GM19455 (cell line): ENCODE measurements around the gene BCL7A.
A peak's percentile ranks its signal among the peaks of the same experiment; 100 is the strongest.

ENCODE experiments used
- ATAC-seq: cut with Tn5 transposase; IDR thresholded peaks from one replicate; pipeline ENCODE4 v1.9.1; 2021; ENCODE audit not compliant: unreplicated experiment

The BCL7A gene

GRCh38 chr12:122073815-122074214 lies 52.1 kb downstream of the BCL7A start:
- ATAC-seq: no peak

DNA sequence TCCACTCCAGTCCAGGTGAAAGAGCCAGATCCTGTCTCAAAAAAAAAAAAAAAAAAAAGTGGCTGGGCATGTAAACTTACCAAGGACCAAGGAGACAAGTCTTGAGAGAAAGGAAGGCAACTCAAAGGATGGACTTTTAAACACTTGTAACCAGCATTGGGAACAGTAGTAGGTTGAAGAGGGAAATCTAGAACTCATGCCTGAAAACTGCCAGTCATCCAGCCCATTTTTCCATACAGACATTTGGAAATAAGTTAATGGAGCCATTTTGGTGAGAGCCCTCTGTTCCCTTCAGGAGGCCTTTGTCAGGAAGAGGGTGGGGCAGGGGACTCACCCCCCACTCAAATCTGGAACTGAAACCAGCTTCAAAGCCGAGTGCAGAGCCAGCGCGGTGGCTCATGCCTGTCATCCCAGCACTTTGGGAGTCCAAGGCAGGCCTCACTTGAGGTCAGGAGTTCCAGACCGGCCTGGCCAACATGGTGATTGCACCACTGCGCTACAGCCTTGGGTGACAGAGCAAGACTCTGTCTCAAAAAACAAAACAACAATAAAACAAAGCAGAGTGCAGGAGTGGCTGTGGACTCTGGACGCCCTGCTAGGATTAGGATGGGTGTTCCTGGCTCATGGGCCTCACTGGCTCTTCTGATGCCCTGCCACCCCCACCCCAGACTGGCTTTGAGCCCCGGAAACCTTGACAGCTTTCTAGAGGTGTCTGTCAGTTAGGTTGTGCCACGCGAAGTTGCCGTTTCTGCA lies 55.2 kb downstream of the BCL7A start:
- no peak for ATAC-seq

DNA sequence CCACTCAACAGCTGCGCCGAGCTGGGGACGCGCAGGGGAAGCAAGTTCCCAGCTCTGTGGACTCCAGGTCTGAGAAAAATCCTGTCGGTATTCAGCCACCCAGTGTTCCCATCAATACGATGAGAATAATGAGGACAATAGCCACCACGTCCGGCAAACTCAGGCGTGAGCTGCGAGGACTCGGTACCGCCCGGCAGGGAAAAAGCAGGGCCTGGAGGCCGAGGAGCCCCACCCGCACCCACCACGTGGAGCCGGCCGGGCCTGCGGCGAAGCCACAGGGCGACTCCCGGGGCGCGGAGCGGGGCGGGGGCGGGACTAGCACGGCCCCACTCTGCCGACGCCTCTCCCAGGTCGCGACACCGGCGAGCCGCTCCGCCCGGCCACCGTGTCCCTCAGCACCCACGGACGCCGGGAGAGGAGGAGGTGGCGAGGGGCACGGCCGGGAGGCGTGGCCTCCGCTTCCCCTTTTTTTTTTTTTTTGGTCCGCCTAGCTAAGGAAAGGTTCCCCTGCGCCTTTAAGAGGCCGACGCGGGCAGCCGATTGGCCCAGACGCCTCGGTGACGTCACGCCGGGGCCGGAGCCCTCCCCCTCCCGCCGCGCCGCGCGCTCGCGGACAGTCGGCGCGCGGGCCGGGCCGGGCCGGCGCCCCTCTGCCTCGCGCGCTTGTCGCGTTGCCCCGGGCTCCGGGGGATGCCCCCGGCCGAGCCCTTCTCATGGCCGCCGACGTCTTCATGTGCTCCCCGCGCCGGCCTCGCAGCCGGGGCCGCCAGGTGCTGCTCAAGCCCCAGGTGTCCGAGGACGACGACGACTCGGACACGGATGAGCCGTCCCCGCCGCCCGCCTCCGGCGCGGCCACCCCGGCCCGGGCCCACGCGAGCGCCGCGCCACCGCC lies 56.7 kb downstream of the BCL7A start, which contains the start of gene MLXIP:
Gene MLXIP, plus strand, starts transcription at position 616 of the 892 bp plus-strand sequence. Its CDS starts 98 bp downstream, at position 714.
- ATAC-seq: peak; percentile 72

DNA sequence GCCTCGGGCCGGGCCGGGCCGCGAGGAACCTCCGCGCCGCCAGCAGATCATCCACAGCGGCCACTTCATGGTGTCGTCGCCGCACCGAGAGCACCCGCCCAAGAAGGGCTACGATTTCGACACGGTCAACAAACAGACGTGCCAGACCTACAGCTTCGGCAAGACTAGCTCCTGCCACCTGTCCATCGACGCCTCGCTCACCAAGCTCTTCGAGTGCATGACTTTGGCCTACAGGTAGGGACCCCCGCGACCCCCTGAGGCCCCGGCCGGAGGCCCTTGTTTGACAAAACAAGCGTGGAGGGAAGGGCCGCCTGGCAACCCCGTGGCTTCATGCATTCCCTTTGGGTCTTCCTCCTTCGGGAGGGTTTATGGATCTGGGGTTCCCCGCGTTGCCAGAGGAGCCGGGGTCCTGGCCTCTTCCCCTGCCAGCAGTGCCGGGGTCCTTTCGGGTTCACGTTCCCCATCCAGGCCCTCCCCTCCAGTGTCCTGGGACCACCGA lies 57.4 kb downstream of the BCL7A start:
- peak; percentile 29 for ATAC-seq

GRCh38 chr12:122079532-122080081 lies 57.9 kb downstream of the BCL7A start:
- no peak for ATAC-seq

DNA sequence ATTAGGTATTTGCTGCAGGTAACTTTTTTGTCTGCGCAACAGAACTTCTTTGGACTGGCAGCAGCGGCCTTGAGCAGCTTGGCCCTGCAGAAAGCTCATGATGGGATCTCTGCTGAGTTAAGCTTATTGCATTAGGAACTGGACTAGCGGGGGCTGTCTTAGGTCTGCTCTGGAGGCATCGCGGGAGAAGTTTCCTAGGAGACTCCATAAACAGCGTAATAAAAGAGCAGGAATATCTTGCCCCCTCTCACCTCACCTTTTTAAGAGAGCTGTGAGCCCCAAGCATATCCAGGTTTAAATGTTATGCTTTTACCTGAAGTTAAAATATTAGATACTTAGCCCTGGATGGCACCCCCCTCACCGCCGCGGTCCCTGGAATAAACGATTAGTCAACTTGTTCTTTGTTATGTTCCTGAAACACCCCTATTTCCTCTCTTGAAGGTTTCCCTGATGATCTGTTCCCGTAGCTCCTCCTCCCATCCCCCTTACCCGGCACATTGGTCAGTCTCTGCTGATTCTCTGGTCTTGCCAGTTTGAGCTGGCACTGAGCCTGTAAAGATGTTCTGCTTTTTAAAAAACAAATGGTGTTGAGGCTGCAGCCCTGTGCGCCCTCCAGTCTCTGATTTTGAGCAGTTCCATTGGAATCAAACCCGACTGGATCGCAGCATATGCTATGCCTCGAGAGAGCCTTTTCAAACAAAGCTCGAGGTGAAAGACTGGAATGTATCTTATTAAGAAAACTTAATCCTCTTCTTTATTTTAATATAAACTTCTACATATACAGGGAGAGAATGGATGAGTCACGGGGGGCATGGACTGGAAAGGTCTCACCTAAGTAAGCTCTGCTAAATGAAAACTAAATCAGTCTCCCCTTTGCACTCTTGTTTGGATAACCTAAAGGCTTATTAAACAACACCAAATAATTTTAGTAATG lies 58.7 kb downstream of the BCL7A start:
- no peak for ATAC-seq

DNA sequence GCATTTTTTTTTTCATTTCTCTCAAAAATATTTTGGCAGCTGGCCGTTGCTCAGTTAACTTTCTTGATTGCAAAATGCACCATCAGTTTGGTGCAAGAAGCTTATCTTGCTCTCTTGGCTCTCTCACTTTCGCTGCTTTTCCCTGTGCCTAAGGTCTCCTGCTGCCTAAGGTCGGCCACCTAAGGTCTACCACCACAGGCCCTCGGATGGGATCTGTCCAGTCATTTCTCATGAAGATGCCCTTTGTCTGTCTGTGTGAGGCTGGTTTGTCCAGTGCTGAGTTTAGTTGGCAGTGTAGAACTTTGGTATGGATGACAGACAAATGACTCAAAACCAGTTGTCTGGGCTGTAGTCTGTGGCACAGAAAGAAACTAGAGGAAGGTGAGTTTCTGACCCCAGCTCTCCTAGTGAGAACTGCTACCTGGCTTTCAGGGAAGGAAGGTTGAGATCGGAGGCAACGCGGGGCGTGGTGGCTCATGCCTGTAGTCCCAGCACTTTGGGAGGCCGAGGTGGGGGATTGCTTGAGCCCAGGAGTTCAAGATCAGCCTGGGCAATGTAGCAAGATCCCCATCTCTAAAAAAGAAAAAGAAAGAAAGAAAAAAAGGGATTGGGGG lies 59.5 kb downstream of the BCL7A start:
- ATAC-seq: no peak

DNA sequence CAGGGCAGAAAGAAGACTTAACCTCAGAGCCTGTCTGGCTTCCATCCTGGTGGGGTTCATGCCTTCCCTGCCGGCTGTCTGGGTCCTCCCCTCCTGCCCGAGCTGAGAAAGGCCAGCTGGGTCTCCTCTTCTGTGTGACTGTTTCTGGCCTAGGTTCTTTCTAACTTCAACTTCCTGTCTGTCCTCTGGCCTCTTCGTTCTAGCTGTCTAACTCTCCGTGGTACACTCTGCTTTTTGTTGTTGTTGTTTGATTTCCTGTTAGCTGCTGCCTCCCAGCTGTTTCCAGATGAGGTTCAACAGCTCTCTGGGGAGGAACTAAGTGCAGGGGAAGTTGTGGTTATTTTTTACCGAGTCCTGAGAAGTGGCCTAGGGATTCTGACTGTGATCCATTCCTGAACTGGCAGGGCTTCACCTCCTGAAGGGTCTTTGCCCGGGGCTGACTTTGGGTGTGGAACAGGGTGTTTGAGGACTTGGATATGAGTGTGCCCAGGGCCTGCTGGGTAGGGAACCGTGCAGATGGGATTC lies 60.1 kb downstream of the BCL7A start:
- ATAC-seq: no peak

DNA sequence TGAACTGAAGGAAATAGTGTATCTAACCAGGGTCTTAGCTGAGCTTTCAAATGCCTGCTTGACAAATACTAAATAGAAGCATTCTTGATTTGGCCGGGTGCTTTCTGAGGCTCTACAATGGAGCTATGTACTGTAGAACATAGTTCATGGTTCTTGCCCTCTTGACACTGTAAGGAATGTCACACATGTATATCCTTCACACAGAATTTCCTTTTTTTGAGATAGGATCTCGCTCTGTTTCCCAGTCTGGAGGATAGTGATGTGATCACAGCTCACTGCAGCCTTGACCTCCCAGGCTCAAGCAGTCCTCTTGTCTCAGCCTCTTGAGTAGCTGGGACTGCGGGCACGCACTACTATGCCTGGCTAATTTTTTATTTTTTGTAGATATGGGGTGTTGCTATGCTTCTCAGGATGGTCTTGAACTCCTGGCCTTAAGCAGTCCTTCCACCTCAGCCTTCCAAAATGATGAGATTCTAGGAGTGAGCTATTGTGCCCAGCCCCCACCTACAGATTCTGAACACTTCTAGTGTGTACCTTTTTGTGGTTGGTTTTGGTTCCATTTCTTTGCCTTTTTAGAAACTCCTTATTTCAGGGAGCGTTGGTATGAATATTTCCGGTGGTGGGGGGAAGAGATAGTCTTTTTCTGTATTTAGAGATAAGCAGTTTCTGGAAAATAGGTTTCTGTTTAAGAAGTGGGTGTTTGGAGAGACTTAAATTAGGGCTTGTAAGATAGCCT lies 61.1 kb downstream of the BCL7A start:
- no peak for ATAC-seq

DNA sequence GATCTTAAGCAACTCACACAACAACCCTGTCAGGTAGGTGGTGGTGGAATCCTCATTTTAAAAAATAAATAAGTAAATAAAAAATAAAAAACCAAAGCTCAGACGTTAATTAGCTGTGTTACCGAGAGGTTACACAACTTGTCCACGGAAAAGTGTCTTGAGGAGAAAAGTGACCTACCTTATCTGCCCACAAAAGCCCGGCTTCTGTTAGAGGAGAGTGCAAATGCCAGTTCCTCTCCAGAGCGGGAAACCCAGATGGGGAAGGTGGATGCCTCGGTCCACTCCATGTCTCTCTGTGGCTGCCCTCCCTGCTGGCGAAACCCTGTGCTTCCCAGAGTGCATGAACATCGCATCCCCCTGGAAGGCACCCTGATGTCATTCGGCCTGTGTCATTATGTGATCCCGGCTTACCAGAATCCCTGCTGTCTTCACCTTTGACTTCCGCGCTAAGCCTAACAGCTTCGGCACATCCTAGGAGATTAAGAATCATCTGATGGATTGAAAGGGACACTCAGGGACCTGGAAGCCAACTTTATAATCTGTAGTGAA lies 63.2 kb downstream of the BCL7A start:
- no peak for ATAC-seq

DNA sequence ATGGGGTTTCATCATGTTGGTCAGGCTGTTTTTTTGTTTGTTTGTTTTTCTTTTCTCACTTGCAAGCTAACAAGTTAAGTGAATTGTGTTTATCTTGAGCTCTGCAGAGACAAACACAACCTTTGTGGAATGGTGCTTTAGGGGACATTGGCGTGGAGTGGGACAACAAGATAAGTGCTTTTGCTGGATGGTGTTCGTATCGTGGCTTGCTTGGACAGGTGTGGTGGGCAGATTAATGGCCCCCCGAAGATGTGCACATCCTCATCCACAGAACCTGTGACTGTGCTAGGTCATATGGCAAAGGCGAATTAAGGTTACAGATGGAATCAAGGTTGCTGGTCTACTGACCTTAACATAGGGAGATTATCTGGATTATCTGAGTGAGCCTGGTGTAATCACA lies 63.9 kb downstream of the BCL7A start:
- no peak for ATAC-seq

DNA sequence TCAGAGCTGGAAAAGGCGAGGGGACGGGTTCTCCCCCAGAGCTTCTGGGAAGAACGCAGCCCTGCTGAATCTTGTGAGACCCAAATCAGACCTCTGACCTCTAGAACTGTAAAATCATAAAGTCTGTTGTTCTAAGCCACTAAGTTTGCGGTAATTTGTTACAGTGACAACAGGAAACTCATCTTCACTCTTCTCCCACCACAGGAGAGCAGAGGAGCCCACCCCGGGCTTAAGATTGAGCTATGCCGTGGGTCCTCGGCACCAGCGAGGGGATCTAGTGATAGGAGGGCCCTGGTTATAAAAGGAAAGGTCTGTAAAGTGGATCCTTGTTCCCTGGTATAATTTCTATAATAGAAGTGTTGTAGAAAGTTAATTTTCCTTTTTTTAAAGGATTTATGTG lies 64.4 kb downstream of the BCL7A start:
- ATAC-seq: no peak

- no peak for ATAC-seq
These were observed 65.1 kb downstream of the BCL7A start for GRCh38 chr12:122086641-122087285.

DNA sequence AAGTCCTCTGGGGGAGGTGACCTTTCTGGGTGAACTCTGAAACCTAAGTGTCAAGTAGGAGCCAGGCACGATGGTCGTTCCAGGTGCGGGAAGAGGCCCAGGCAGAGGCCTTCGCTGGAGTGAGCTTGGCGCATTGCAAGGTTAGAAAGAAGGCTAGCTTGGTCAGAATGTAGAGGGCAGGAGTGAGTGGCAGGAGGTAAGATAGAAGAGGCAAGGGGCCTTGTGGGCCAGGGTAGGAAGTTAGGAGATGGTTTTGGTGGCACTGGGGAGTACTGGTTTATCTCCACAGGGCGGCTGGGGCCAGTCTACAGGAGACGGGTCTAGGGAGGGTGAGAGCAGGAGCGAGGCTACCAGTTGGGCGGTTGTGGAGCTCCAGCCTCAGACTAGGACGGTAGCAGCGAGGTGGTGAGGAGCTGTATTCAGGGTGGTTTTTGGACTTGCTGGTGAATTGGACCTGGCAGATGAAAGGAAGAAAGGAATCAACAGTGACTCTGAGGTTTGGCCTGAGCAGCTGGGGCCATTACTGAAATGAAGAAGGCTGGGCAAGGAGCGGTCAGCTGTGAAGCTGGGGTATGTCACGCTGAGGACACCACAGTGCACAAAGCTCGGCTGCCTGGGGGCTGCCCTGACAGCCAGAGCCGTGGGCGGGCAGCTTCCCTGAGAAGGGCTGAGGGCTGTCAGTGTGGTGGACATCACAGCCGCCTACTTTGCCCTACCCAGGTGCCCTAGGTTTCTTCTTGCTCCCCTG lies 65.9 kb downstream of the BCL7A start:
- ATAC-seq: no peak

- no peak for ATAC-seq
These were observed 66.6 kb downstream of the BCL7A start for GRCh38 chr12:122088179-122088810.

- no peak for ATAC-seq
These were observed 67.4 kb downstream of the BCL7A start for GRCh38 chr12:122089077-122089476.
